Tibial artery (tissue), 4 donors: ENCODE data around the gene SLC35E2B.

ENCODE experiments used
- DNase-seq, 2 donors: peaks; one replicate each; pipeline ENCODE4 v3.0.0-alpha.2; 2019
- H3K27ac ChIP-seq, 2 donors: fragments of 200-600 bp; sonication (generic) in 1 of 2; 1 replicate in 1 of 2; 2 replicates in 1 of 2; pipeline ENCODE4 v1.5.1; 2018 to 2019; ENCODE audit warnings: mild to moderate bottlenecking in 1 of 2
- H3K27me3 ChIP-seq, 2 donors: fragments of 200-600 bp; sonication (generic) in 1 of 2; one replicate each; pipeline versions ENCODE4 v1.5.1 to v1.6.0; 2016 to 2019
- H3K36me3 ChIP-seq, 3 donors: fragments of 200-600 bp; sonication (generic) in 2 of 3; one replicate each; pipeline ENCODE4 v1.5.1; 2016 to 2019; ENCODE audit warnings: mild to moderate bottlenecking in 2 of 3
- H3K4me1 ChIP-seq, 4 donors: fragments of 200-600 bp; sonication (generic) in 2 of 4; 1 replicate in 3 of 4; 2 replicates in 1 of 4; pipeline ENCODE4 v1.5.1; 2016 to 2019
- H3K4me3 ChIP-seq, 2 donors: fragments of 200-600 bp; sonication (generic) in 1 of 2; 1 replicate in 1 of 2; 2 replicates in 1 of 2; pipeline ENCODE4 v1.5.1; 2018 to 2019; ENCODE audit warnings: mild to moderate bottlenecking in 2 of 2
- H3K9me3 ChIP-seq, 3 donors: fragments of 200-600 bp; sonication (generic) in 1 of 3; one replicate each; pipeline ENCODE4 v1.5.1; 2016 to 2019
- intact Hi-C: fragments of 100-400 bp; cut with DNase I; formaldehyde crosslinking; loops from one replicate; pipeline ENCODE4 v1.15.0; 2023; ENCODE audit warnings: low total_unique reads
- TF ChIP-seq, protein P1 (sequence below), 2 experiments: fragments of 200-600 bp in 1 of 2; fragments of 450-650 bp in 1 of 2; IDR thresholded peaks; one replicate each; pipeline ENCODE4 v1.5.1; 2017 to 2019; ENCODE audit warnings: antibody characterized with exemption in 2 of 2, mild to moderate bottlenecking in 1 of 2, moderate library complexity in 1 of 2

The SLC35E2B gene

DNA sequence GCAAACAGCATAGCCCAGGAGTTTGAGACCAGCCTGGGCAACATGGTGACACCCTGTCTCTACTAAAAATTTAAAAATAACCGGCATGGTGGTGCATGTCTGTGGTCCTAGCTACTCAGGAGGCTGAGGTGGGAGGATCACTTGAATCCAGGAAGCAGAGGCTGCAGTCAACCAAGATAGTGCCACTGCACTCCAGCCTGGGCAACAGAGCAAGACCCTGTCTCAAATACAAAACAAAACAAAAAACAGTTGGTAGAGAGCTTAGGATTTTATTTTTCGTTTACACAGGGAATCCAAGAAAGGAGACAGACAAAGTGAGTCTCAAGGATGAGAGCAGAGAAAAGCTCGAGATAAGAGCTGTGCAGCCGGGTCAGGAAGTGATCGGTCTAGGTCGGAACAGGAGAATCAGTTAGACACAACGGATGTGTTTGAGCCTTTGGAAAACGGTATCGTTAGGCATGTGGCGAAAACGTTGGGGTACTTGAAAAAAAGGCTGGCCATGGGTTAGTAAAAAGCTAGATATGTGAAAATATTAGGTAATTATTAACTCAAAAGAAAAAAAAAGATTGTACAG lies 79.0 kb downstream of the SLC35E2B start:
- intact Hi-C loops, result loop anchor here (2.0 kb wide), 1 partner anchor 39 kb away; the partner anchor contains the start of gene SSU72
- Histone ChIP-seq H3K9me3 (no peaks in the 10 kb centered on the region), H3K27me3 (no peaks in the 10 kb centered on the region), H3K4me3 (peak overlapping the region in 1 of 2 donors; percentile 100), H3K4me1 (peaks cover 5 to 40% (median 33%) of the 10 kb centered on the region in 4 donors), H3K36me3 (peaks cover 0 to 9% (median 4%) of the 10 kb centered on the region in 3 donors), H3K27ac (no peak overlapping the region)
- no peak for DNase-seq
- TF ChIP-seq, protein P1, sequence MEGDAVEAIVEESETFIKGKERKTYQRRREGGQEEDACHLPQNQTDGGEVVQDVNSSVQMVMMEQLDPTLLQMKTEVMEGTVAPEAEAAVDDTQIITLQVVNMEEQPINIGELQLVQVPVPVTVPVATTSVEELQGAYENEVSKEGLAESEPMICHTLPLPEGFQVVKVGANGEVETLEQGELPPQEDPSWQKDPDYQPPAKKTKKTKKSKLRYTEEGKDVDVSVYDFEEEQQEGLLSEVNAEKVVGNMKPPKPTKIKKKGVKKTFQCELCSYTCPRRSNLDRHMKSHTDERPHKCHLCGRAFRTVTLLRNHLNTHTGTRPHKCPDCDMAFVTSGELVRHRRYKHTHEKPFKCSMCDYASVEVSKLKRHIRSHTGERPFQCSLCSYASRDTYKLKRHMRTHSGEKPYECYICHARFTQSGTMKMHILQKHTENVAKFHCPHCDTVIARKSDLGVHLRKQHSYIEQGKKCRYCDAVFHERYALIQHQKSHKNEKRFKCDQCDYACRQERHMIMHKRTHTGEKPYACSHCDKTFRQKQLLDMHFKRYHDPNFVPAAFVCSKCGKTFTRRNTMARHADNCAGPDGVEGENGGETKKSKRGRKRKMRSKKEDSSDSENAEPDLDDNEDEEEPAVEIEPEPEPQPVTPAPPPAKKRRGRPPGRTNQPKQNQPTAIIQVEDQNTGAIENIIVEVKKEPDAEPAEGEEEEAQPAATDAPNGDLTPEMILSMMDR (IDR thresholded peaks at IDR 0.05), result no peak

DNA sequence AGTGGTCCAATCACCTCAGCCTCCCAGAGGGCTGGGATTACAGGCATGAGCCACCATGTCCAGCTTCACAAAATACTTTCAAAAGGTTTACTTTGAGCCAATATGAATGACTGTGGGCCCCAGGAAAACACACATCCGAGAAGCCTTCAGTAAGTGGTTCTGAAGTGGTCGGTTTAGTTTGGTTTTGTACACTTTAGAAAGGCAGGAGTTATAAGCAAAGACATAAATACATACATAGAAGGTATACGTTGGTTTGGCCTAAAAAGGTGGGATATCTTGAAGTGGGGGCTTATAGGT lies 80.5 kb downstream of the SLC35E2B start:
- no peak for DNase-seq
- intact Hi-C loops, result no loop called here
- Histone ChIP-seq H3K9me3 (no peaks in the 10 kb centered on the region), H3K4me1 (peaks cover 5 to 30% (median 27%) of the 10 kb centered on the region in 4 donors), H3K4me3 (no peak overlapping the region), H3K27me3 (no peaks in the 10 kb centered on the region), H3K36me3 (no peaks in the 10 kb centered on the region), H3K27ac (no peak overlapping the region)
- TF ChIP-seq, protein P1 (IDR thresholded peaks at IDR 0.05), result no peak

DNA sequence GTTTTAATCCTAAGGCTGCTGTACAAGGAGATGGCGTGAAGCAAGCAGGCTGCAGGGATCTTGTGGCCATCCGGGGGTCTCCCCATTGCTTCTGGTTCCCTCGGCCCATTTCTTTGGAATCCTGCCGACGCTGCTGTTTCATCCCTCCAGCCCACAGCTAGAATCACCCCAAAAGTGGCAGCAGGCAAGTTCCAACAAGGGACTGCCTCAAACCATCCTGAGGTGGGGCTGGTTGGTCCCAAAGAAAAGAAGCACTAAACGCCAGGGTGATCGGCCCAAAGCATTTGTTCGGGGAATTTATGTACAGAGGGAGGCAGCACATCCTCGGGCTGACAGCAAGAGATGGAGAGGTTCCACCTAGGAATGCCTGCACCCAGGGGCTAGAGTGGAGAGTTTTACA lies 81.8 kb downstream of the SLC35E2B start:
- DNase-seq, result no peak
- TF ChIP-seq, protein P1 (IDR thresholded peaks at IDR 0.05), result no peak
- Histone ChIP-seq H3K27me3 (no peaks in the 10 kb centered on the region), H3K36me3 (no peaks in the 10 kb centered on the region), H3K4me1 (peaks cover 5 to 21% (median 17%) of the 10 kb centered on the region in 4 donors), H3K27ac (no peak overlapping the region), H3K9me3 (no peaks in the 10 kb centered on the region), H3K4me3 (no peak overlapping the region)
- intact Hi-C loops, result no loop called here

GRCh38 chr1:1609822-1610485 lies 82.6 kb downstream of the SLC35E2B start:
- Histone ChIP-seq H3K36me3 (no peaks in the 10 kb centered on the region), H3K4me1 (peaks cover 5 to 21% (median 17%) of the 10 kb centered on the region in 4 donors), H3K27me3 (peaks cover 0 to 6% of the 10 kb centered on the region in 2 donors), H3K4me3 (no peak overlapping the region), H3K27ac (no peak overlapping the region), H3K9me3 (no peaks in the 10 kb centered on the region)
- TF ChIP-seq, protein P1 (IDR thresholded peaks at IDR 0.05), result no peak
- DNase-seq, result no peak
- intact Hi-C loops, result no loop called here
